Panc1 (cell line): ENCODE data around the gene CGB2. TPM values are rescaled to one million over a fixed set of nuclear protein-coding genes. Genes with fewer than 3 reads are reported as not detected.
"Not testable (repeated sequence)": the region's sequence is repeated elsewhere in the genome, so short reads cannot be mapped to it uniquely, and the experiment has no call there.

ENCODE experiments used
- ATAC-seq: fragments of 200-7000 bp; cut with Tn5 transposase; 2 replicates; pipeline ENCODE4 v1.9.1; 2020; ENCODE audit warnings: mild to moderate bottlenecking, moderate library complexity
- BruUV-seq: library from RNA; stranded (reverse); fragments of 400-500 nt; replicated peaks from 2 replicates; lab custom pipeline; 2021; lab: Mats Ljungman, UMichigan
- CTCF ChIA-PET: fragments of 300-600 bp; sonication (Branson Sonifier 250); formaldehyde crosslinking; loops from one replicate; lab custom pipeline; 2022; ENCODE audit warnings: antibody characterized with exemption; lab: Charles Lee
- POLR2A ChIA-PET: fragments of 300-600 bp; sonication (Branson Sonifier 250); formaldehyde crosslinking; loops from one replicate; lab custom pipeline; 2022; ENCODE audit warnings: antibody characterized with exemption; lab: Charles Lee
- DNase-seq: peaks from one replicate; pipeline ENCODE4 v3.0.0-alpha.2; 2010; ENCODE audit warnings: low read depth, low spot score
- H3K27ac ChIP-seq: 2 replicates; pipeline ENCODE4 v1.5.1; 2011; ENCODE audit warnings: mild to moderate bottlenecking, low read length, inconsistent platforms
- H3K27me3 ChIP-seq: fragments of 200-500 bp; sonication (Bioruptor generic); 2 replicates; pipeline ENCODE4 v1.6.0; 2014; ENCODE audit warnings: low read length, inconsistent platforms; ENCODE audit not compliant: control insufficient read depth, insufficient read depth
- H3K36me3 ChIP-seq: fragments of 200-500 bp; sonication (Bioruptor generic); 2 replicates; pipeline ENCODE4 v1.5.1; 2014; ENCODE audit warnings: inconsistent platforms, mild to moderate bottlenecking, low read length, moderate library complexity; ENCODE audit not compliant: control insufficient read depth, insufficient read depth
- H3K4me1 ChIP-seq: 2 replicates; pipeline ENCODE4 v1.5.1; 2011; ENCODE audit warnings: inconsistent platforms, mild to moderate bottlenecking, low read length, moderate library complexity; ENCODE audit not compliant: control insufficient read depth, insufficient read depth
- H3K4me3 ChIP-seq, 2 experiments: 2 replicates each; pipeline ENCODE4 v1.5.1; 2011 to 2012; ENCODE audit warnings: low read depth in 2 of 2, low read length in 2 of 2, mild to moderate bottlenecking in 2 of 2, inconsistent platforms in 1 of 2, moderate library complexity in 1 of 2
- H3K9me3 ChIP-seq: fragments of 200-500 bp; sonication (Bioruptor generic); 2 replicates; pipeline ENCODE4 v1.5.1; 2014; ENCODE audit warnings: low read depth, mild to moderate bottlenecking, inconsistent platforms, low read length, moderate library complexity; ENCODE audit not compliant: control insufficient read depth, insufficient read depth
- in situ Hi-C: cut with HindIII; loops from 2 replicates; pipeline ENCODE4 v1.10.0; 2016; ENCODE audit warnings: low sequenced_read_pairs, low pct_unique_long_range_greater_than_20kb
- intact Hi-C: fragments of 100-400 bp; cut with micrococcal nuclease; formaldehyde crosslinking; loops from one replicate; pipeline ENCODE4 v1.10.0; 2022; ENCODE audit not compliant: unreplicated experiment
- total RNA-seq: library from RNA; stranded (reverse); gene quantifications from one replicate; pipeline ENCODE4 v1.2.1, GENCODE V29; 2021; ENCODE audit not compliant: unreplicated experiment

Gene CGB2
- total RNA-seq, 1 experiment from 2014 or later: not detected

GRCh38 chr19:49024233-49024632 lies 7.5 kb upstream of the CGB2 start, which contains the start of gene CGB3:
CGB3 (minus strand) TSS chr19:49024333; CDS start chr19:49023971, 362 bp downstream.
- BruUV-seq, intact Hi-C loops, H3K4me1 ChIP-seq, DNase-seq, H3K27ac ChIP-seq, CTCF ChIA-PET, POLR2A ChIA-PET, in situ Hi-C loops, H3K9me3 ChIP-seq, H3K36me3 ChIP-seq, ATAC-seq, H3K27me3 ChIP-seq, H3K4me3 ChIP-seq: not testable (repeated sequence)

DNA sequence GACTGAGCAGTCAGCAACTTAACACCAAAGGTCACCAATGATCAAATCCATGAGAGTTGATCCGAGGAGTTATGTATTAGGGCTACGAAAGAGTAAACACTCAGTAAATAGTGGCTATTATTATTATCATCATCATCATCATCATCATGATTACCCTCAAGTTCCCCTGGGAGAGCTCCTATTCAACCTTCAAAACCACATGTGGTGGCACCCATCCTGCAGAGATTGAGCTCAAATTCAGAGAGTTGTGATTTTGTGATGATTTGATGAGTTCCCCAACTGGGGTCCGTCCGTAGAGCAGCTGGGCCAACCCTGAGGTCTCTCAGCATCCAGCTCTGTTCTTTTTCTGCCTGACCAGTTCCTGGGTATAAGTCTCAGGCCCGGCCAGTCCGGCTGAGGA lies 6.6 kb upstream of the CGB2 start:
- DNase-seq, H3K27me3 ChIP-seq, H3K36me3 ChIP-seq, H3K4me1 ChIP-seq, in situ Hi-C loops, BruUV-seq, H3K9me3 ChIP-seq, intact Hi-C loops, CTCF ChIA-PET, ATAC-seq, H3K4me3 ChIP-seq, H3K27ac ChIP-seq, POLR2A ChIA-PET: not testable (repeated sequence)

- ATAC-seq, CTCF ChIA-PET, BruUV-seq, H3K27me3 ChIP-seq, H3K9me3 ChIP-seq, POLR2A ChIA-PET, DNase-seq, H3K4me3 ChIP-seq, intact Hi-C loops, H3K4me1 ChIP-seq, H3K36me3 ChIP-seq, H3K27ac ChIP-seq, in situ Hi-C loops: not testable (repeated sequence)
Measured at GRCh38 chr19:49025599-49025998, 6.1 kb upstream of the CGB2 start.

DNA sequence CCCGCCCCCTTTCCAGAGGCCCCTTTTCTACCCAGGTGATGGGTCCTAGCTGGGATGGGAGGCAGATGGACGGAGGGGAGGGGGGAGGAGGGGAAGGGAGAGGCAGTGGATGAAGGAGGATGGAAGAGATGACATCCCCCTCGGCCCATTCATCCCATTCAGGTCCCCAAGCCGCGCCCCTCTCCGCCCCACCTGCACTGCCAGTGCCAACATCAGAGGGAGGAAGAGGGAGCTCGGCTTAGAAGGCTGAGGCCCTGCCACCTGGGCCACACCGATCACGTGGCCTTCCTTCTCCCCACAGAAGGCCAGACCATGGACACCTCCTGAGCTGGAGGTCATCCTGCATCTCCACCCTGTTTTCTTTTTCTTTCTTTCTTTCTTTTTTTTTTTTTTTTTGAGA lies 3.0 kb upstream of the CGB2 start:
- H3K9me3 ChIP-seq, H3K4me3 ChIP-seq, POLR2A ChIA-PET, ATAC-seq, H3K36me3 ChIP-seq, in situ Hi-C loops, CTCF ChIA-PET, H3K27ac ChIP-seq, H3K4me1 ChIP-seq, H3K27me3 ChIP-seq, intact Hi-C loops, BruUV-seq, DNase-seq: not testable (repeated sequence)

GRCh38 chr19:49029749-49030148 lies 1.9 kb upstream of the CGB2 start:
- BruUV-seq, H3K4me3 ChIP-seq, POLR2A ChIA-PET, in situ Hi-C loops, H3K4me1 ChIP-seq, CTCF ChIA-PET, DNase-seq, intact Hi-C loops, H3K9me3 ChIP-seq, H3K36me3 ChIP-seq, ATAC-seq, H3K27me3 ChIP-seq, H3K27ac ChIP-seq: not testable (repeated sequence)

DNA sequence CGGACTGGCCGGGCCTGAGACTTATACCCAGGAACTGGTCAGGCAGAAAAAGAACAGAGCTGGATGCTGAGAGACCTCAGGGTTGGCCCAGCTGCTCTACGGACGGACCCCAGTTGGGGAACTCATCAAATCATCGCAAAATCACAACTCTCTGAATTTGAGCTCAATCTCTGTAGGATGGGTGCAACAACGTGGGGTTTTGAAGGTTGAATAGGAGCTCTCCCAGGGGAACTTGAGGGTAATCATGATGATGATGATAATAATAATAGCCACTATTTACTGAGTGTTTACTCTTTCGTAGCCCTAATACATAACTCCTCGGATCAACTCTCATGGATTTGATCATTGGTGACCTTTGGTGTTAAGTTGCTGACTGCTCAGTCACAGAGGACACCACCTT lies 1.4 kb upstream of the CGB2 start:
- ATAC-seq, in situ Hi-C loops, POLR2A ChIA-PET: not testable (repeated sequence)

More for the DNA sequence above, 1.4 kb upstream of the CGB2 start:
- H3K4me1 ChIP-seq, DNase-seq, H3K4me3 ChIP-seq, CTCF ChIA-PET, intact Hi-C loops, BruUV-seq, H3K36me3 ChIP-seq, H3K27me3 ChIP-seq, H3K27ac ChIP-seq, H3K9me3 ChIP-seq: not testable (repeated sequence)
